Medulla oblongata (tissue), 1 donor: ENCODE data around the gene PLA2G4B.

Source experiments
- DNase-seq: peaks from one replicate; pipeline ENCODE4 v3.0.0-alpha.2; 2015; ENCODE audit errors: extremely low spot score

Gene PLA2G4B

GRCh38 chr15:41849204-41849603, 10.6 kb downstream of the PLA2G4B start:
- no peak for DNase-seq

- DNase-seq = no peak
Observed at GRCh38 chr15:41849861-41850260, 11.2 kb downstream of the PLA2G4B start.

- no peak for DNase-seq
Observed at GRCh38 chr15:41850482-41851166, 12.0 kb downstream of the PLA2G4B start.

GRCh38 chr15:41851167-41851523, 12.5 kb downstream of the PLA2G4B start:
- DNase-seq = no peak

GRCh38 chr15:41851755-41852370, 13.2 kb downstream of the PLA2G4B start:
- DNase-seq = no peak

- no peak for DNase-seq
Observed at GRCh38 chr15:41852736-41853590, 14.3 kb downstream of the PLA2G4B start.

- no peak for DNase-seq
Observed at GRCh38 chr15:41853831-41854230, 15.2 kb downstream of the PLA2G4B start.

- DNase-seq = no peak
Observed at GRCh38 chr15:41854443-41854842, 15.8 kb downstream of the PLA2G4B start.

GRCh38 chr15:41855261-41855961, 16.8 kb downstream of the PLA2G4B start:
- DNase-seq = no peak

GRCh38 chr15:41856262-41856661, 17.6 kb downstream of the PLA2G4B start:
- no peak for DNase-seq

- DNase-seq = no peak
Observed at GRCh38 chr15:41856716-41857115, 18.1 kb downstream of the PLA2G4B start.

GRCh38 chr15:41857316-41857715, 18.7 kb downstream of the PLA2G4B start:
- no peak for DNase-seq

- no peak for DNase-seq
Observed at GRCh38 chr15:41858756-41859155, 20.1 kb downstream of the PLA2G4B start.

- DNase-seq = peak; percentile 6
Observed at GRCh38 chr15:41860049-41860828, 21.6 kb downstream of the PLA2G4B start.

GRCh38 chr15:41861736-41862356, 23.2 kb downstream of the PLA2G4B start:
- DNase-seq = no peak

GRCh38 chr15:41862515-41863116, 24.0 kb downstream of the PLA2G4B start:
- DNase-seq = no peak

GRCh38 chr15:41865490-41866055, 26.9 kb downstream of the PLA2G4B start:
- DNase-seq = no peak

- no peak for DNase-seq
Observed at GRCh38 chr15:41866263-41866703, 27.6 kb downstream of the PLA2G4B start.

GRCh38 chr15:41866872-41867579, 28.4 kb downstream of the PLA2G4B start:
- no peak for DNase-seq
